LNCAP (cell line): ENCODE measurements around the gene MFSD6.

Experiments used
- CTCF ChIP-seq: fragments of 450-650 bp; IDR thresholded peaks from 2 replicates; pipeline ENCODE4 v1.5.1; 2017; ENCODE audit warnings: mild to moderate bottlenecking

MFSD6 gene

GRCh38 chr2:190533175-190533967 lies 125.2 kb downstream of the MFSD6 start:
- TF ChIP-seq CTCF = no peak

DNA sequence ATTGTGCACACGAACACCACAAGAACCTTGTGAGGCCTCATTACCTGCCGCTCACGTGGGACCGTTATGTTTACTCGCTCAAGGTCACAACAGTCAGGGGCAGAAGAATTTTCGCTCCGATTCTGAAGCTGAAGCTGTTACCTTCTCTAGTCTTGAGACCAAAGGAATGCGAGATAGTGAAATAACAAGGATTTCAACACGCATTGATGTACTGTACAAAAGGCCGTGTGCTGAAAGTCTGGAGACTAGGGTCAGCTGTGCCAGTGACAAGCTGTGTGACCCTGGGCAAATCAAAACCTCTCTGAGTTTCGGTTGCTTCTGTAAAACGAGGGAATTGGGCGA lies 125.8 kb downstream of the MFSD6 start:
- no peak for TF ChIP-seq CTCF

GRCh38 chr2:190534310-190535120 lies 126.4 kb downstream of the MFSD6 start, which contains the start of gene NEMP2:
NEMP2 (minus strand) TSS chr2:190534722; CDS start chr2:190534655, 67 bp downstream.
- TF ChIP-seq CTCF = no peak

DNA sequence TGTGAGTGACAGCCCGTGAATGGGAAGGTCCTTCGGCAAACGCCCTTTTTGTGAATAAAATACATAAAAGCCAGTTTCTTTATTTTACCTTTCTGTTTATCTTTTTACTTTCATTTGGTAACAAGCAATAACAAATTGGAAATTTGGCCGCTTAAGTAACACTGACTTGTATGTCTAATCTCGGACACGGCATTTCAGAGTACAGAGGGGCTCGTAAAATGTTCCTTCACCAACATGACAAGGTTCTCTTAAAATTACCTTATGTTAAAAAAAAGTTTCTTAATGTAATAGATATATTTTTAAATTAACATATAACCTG lies 126.9 kb downstream of the MFSD6 start:
- no peak for TF ChIP-seq CTCF

GRCh38 chr2:190535586-190535985 lies 127.4 kb downstream of the MFSD6 start:
- TF ChIP-seq CTCF = no peak

DNA sequence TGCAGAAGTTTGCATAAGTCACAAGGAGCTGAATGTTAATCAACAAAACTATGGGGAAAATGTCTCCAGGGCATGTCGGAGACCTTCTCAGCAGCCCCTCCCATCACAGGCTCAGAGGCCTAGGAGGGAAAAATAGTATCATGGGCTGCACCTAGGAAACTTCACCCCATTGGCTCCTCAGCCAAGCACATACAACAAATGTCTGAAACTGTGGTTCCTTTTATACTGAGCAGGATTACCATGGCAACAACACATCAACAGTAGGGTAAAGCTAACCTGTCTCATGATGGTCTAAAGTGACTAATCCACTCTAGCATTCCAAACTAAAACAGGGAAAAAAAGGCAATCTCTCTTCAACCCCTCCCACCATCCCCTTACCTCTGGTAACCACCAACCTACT lies 129.6 kb downstream of the MFSD6 start:
- TF ChIP-seq CTCF = no peak

DNA sequence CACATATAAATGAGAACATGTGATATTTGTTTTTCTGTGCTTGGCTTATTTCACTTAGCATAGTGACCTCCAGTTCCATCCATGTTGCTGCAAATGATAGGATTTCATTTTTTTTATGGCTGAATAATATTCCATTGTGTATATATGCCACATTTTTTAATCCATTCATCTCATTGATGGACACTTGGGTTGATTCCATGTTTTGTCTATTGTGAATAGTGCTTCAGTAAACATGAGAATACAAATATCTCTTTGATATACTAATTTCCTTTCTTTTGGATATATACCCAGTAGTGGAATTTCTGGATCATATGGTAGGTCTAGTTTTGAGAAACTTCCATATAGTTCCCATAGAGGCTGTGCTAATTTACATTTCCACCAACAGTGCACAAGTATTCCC lies 130.0 kb downstream of the MFSD6 start:
- no peak for TF ChIP-seq CTCF
